GM23338 (cell line): ENCODE results near the gene SH3RF3. TPM values are rescaled to one million over a fixed set of nuclear protein-coding genes. Genes with fewer than 3 reads are reported as not detected.

Source experiments
- ATAC-seq: fragments of 200-7000 bp; cut with Tn5 transposase; 3 replicates; pipeline ENCODE4 v1.9.1; 2020
- DNase-seq: peaks from one replicate; pipeline ENCODE4 v3.0.0-alpha.2; 2015; ENCODE audit warnings: low spot score
- H2AFZ ChIP-seq: fragments of 200-600 bp; sonication (generic); 2 replicates; pipeline ENCODE4 v1.8.0; 2016; ENCODE audit warnings: antibody characterized with exemption, mild to moderate bottlenecking, moderate library complexity
- H3F3A ChIP-seq: fragments of 200-600 bp; sonication (generic); replicated peaks from 2 replicates; pipeline ENCODE4 v1.8.0; 2017; ENCODE audit warnings: antibody characterized with exemption, mixed run types, low read depth
- H3K27ac ChIP-seq: fragments of 200-600 bp; sonication (generic); 2 replicates; pipeline ENCODE4 v1.6.1; 2016; ENCODE audit warnings: low read depth
- H3K27me3 ChIP-seq: fragments of 200-600 bp; sonication (generic); 2 replicates; pipeline ENCODE4 v1.8.0; 2016; ENCODE audit warnings: mild to moderate bottlenecking, mixed run types, moderate library complexity; ENCODE audit not compliant: insufficient read depth
- H3K36me3 ChIP-seq: fragments of 200-600 bp; sonication (generic); 2 replicates; pipeline ENCODE4 v1.8.0; 2016; ENCODE audit warnings: mild to moderate bottlenecking; ENCODE audit not compliant: insufficient read depth
- H3K4me1 ChIP-seq: fragments of 200-600 bp; sonication (generic); 2 replicates; pipeline ENCODE4 v1.8.0; 2016; ENCODE audit warnings: mild to moderate bottlenecking, moderate library complexity; ENCODE audit not compliant: insufficient read depth
- H3K4me2 ChIP-seq: fragments of 200-600 bp; sonication (generic); 2 replicates; pipeline ENCODE4 v1.7.1; 2017; ENCODE audit warnings: mixed run types
- H3K4me3 ChIP-seq: fragments of 200-600 bp; sonication (generic); 2 replicates; pipeline ENCODE4 v1.6.1; 2016; ENCODE audit warnings: mixed run types
- H3K79me2 ChIP-seq: fragments of 200-600 bp; sonication (generic); replicated peaks from 2 replicates; pipeline ENCODE4 v1.8.0; 2017; ENCODE audit warnings: mild to moderate bottlenecking; ENCODE audit not compliant: insufficient read depth
- H3K9me2 ChIP-seq: fragments of 200-600 bp; sonication (generic); 2 replicates; pipeline ENCODE4 v1.8.0; 2017; ENCODE audit not compliant: insufficient read depth
- H4K20me1 ChIP-seq: fragments of 200-600 bp; sonication (generic); replicated peaks from 2 replicates; pipeline ENCODE4 v1.8.0; 2017; ENCODE audit warnings: mild to moderate bottlenecking; ENCODE audit not compliant: insufficient read depth
- H3K27ac Mint-ChIP-seq: 2 replicates; pipeline ENCODE4 v1.8.0; 2020; ENCODE audit warnings: inconsistent platforms, mild to moderate bottlenecking, moderate library complexity, mixed read lengths
- H3K27me3 Mint-ChIP-seq: 3 replicates; pipeline ENCODE4 v1.8.0; 2022; ENCODE audit warnings: low read depth, mild to moderate bottlenecking, moderate library complexity, mixed read lengths, inconsistent platforms; ENCODE audit not compliant: insufficient read depth, poor library complexity
- H3K36me3 Mint-ChIP-seq: 3 replicates; pipeline ENCODE4 v1.8.0; 2021; ENCODE audit warnings: low read depth, mild to moderate bottlenecking, inconsistent platforms, moderate library complexity, mixed read lengths
- H3K4me1 Mint-ChIP-seq: 3 replicates; pipeline ENCODE4 v1.8.0; 2020; ENCODE audit warnings: mild to moderate bottlenecking, inconsistent platforms, mixed read lengths
- H3K4me3 Mint-ChIP-seq: 3 replicates; pipeline ENCODE4 v1.8.0; 2021; ENCODE audit warnings: moderate library complexity, mild to moderate bottlenecking, inconsistent platforms, mixed read lengths
- H3K9me3 Mint-ChIP-seq: 3 replicates; pipeline ENCODE4 v1.8.0; 2020; ENCODE audit warnings: moderate library complexity, mild to moderate bottlenecking, inconsistent platforms, mixed read lengths
- CREB1 ChIP-seq: fragments of 250-450 bp; sonication (Bioruptor Pico); IDR thresholded peaks from 2 replicates; pipeline ENCODE4 v1.5.0; 2020; ENCODE audit warnings: low read depth, mild to moderate bottlenecking, moderate library complexity
- EZH2 ChIP-seq: fragments of 200-600 bp; sonication (generic); IDR thresholded peaks from one replicate; pipeline ENCODE4 v1.8.0; 2017; ENCODE audit warnings: antibody characterized with exemption, mild to moderate bottlenecking, low read depth; ENCODE audit not compliant: unreplicated experiment
- EZH2phosphoT487 ChIP-seq: fragments of 200-600 bp; sonication (generic); IDR thresholded peaks from one replicate; pipeline ENCODE4 v1.8.1; 2018; ENCODE audit warnings: antibody characterized with exemption; ENCODE audit not compliant: unreplicated experiment
- JUNB ChIP-seq: IDR thresholded peaks from one replicate; pipeline ENCODE4 v1.6.1; 2016; ENCODE audit warnings: antibody characterized with exemption; ENCODE audit not compliant: unreplicated experiment
- NANOG ChIP-seq: IDR thresholded peaks from 2 replicates; pipeline ENCODE4 v1.6.1; 2016; ENCODE audit warnings: antibody characterized with exemption, borderline replicate concordance
- POLR2AphosphoS5 ChIP-seq: IDR thresholded peaks from 2 replicates; pipeline ENCODE4 v1.6.1; 2016; ENCODE audit warnings: antibody characterized with exemption, low read depth
- STAT1 ChIP-seq: IDR thresholded peaks from one replicate; pipeline ENCODE4 v1.6.1; 2016; ENCODE audit warnings: antibody characterized with exemption; ENCODE audit not compliant: unreplicated experiment
- ZNF114 ChIP-seq: fragments of 250-450 bp; sonication (Bioruptor Pico); IDR thresholded peaks from 2 replicates; pipeline ENCODE4 v1.5.0; 2020; ENCODE audit warnings: mild to moderate bottlenecking, moderate library complexity
- ZNF331 ChIP-seq: fragments of 250-450 bp; sonication (Bioruptor Pico); IDR thresholded peaks from 2 replicates; pipeline ENCODE4 v1.5.0; 2020; ENCODE audit warnings: low read depth, mild to moderate bottlenecking, moderate library complexity
- polyA plus RNA-seq: library from polyadenylated mRNA; unstranded; fragments of >200 nt; fragmentation: Nextera tagmentation; extraction: Ambion mirVana; gene quantifications from 2 replicates; pipeline ENCODE4 v1.2.1, GENCODE V29; 2016
- total RNA-seq: library from RNA; depleted of rRNA; stranded (reverse); fragments of >200 nt; shearing (Covaris generic); gene quantifications from 2 replicates; pipeline ENCODE4 v1.2.3, GENCODE V29; 2014
- TF ChIP-seq, protein P1 (sequence below): IDR thresholded peaks from 2 replicates; pipeline ENCODE4 v1.6.1; 2016; ENCODE audit warnings: antibody characterized with exemption
- TF ChIP-seq, protein P2 (sequence below): IDR thresholded peaks from one replicate; pipeline ENCODE4 v1.6.1; 2018; ENCODE audit warnings: antibody characterized with exemption; ENCODE audit not compliant: unreplicated experiment
- TF ChIP-seq, protein P3 (sequence below), 2 experiments: fragments of 200-600 bp in 1 of 2; sonication (generic) in 1 of 2; conservative IDR thresholded peaks; 2 replicates each; pipeline versions ENCODE4 v1.5.1 to v1.6.1; 2016 to 2017; ENCODE audit warnings: antibody characterized with exemption in 2 of 2, low read depth in 2 of 2, mild to moderate bottlenecking in 2 of 2, moderate library complexity in 1 of 2
- TF ChIP-seq, protein P4 (sequence below): fragments of 250-450 bp; sonication (Bioruptor Pico); IDR thresholded peaks from 2 replicates; pipeline ENCODE4 v1.5.0; 2020; ENCODE audit warnings: mild to moderate bottlenecking, moderate library complexity

SH3RF3 gene
- total and polyA plus RNA-seq, 2 experiments from 2014 or later, result 0.11 to 0.63 TPM

DNA sequence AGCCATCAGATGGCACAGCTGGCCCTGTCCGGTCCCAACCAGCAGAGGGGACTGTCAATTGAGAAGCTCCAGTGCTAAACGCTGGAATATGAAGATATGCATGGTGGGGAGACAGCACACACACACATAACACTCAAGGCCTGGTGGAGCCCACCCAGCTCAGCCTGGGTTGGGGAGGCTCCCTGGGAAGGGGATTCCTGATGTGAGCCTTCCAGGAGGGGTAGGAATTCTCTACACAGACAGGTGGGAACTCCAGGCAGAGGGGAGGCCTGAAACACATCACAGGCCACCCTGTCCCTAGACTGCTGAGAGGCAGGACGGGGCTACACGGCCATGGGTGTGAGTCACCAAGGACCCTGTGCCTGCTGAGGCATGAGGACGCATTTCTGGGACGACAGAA lies 49.4 kb upstream of the SH3RF3 start:
- Mint-ChIP-seq H3K27ac (no peak overlapping the region), H3K4me3 (no peak overlapping the region), H3K27me3 (peaks cover 11% of the 10 kb centered on the region), H3K36me3 (no peaks in the 10 kb centered on the region), H3K4me1 (no peaks in the 10 kb centered on the region), H3K9me3 (no peaks in the 10 kb centered on the region)
- no peaks in the 10 kb centered on the region for H3K9me2 ChIP-seq
- H4K20me1 ChIP-seq, result no peaks in the 10 kb centered on the region
- DNase-seq, result no peak
- no peak overlapping the region for H3K4me2 ChIP-seq
- H3K36me3 ChIP-seq, result no peaks in the 10 kb centered on the region
- H2AFZ ChIP-seq, result no peak overlapping the region
- H3K27ac ChIP-seq, result no peak overlapping the region
- no peak for ATAC-seq
- TF ChIP-seq, protein P1, sequence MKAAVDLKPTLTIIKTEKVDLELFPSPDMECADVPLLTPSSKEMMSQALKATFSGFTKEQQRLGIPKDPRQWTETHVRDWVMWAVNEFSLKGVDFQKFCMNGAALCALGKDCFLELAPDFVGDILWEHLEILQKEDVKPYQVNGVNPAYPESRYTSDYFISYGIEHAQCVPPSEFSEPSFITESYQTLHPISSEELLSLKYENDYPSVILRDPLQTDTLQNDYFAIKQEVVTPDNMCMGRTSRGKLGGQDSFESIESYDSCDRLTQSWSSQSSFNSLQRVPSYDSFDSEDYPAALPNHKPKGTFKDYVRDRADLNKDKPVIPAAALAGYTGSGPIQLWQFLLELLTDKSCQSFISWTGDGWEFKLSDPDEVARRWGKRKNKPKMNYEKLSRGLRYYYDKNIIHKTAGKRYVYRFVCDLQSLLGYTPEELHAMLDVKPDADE, result no peak
- no peak for TF ChIP-seq JUNB
- TF ChIP-seq, protein P2, sequence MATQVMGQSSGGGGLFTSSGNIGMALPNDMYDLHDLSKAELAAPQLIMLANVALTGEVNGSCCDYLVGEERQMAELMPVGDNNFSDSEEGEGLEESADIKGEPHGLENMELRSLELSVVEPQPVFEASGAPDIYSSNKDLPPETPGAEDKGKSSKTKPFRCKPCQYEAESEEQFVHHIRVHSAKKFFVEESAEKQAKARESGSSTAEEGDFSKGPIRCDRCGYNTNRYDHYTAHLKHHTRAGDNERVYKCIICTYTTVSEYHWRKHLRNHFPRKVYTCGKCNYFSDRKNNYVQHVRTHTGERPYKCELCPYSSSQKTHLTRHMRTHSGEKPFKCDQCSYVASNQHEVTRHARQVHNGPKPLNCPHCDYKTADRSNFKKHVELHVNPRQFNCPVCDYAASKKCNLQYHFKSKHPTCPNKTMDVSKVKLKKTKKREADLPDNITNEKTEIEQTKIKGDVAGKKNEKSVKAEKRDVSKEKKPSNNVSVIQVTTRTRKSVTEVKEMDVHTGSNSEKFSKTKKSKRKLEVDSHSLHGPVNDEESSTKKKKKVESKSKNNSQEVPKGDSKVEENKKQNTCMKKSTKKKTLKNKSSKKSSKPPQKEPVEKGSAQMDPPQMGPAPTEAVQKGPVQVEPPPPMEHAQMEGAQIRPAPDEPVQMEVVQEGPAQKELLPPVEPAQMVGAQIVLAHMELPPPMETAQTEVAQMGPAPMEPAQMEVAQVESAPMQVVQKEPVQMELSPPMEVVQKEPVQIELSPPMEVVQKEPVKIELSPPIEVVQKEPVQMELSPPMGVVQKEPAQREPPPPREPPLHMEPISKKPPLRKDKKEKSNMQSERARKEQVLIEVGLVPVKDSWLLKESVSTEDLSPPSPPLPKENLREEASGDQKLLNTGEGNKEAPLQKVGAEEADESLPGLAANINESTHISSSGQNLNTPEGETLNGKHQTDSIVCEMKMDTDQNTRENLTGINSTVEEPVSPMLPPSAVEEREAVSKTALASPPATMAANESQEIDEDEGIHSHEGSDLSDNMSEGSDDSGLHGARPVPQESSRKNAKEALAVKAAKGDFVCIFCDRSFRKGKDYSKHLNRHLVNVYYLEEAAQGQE, result no peak
- no peak for TF ChIP-seq ZNF114 (CRISPR knock-in tag)
- no peak for TF ChIP-seq NANOG
- no peak for TF ChIP-seq POLR2AphosphoS5
- TF ChIP-seq, protein P3, sequence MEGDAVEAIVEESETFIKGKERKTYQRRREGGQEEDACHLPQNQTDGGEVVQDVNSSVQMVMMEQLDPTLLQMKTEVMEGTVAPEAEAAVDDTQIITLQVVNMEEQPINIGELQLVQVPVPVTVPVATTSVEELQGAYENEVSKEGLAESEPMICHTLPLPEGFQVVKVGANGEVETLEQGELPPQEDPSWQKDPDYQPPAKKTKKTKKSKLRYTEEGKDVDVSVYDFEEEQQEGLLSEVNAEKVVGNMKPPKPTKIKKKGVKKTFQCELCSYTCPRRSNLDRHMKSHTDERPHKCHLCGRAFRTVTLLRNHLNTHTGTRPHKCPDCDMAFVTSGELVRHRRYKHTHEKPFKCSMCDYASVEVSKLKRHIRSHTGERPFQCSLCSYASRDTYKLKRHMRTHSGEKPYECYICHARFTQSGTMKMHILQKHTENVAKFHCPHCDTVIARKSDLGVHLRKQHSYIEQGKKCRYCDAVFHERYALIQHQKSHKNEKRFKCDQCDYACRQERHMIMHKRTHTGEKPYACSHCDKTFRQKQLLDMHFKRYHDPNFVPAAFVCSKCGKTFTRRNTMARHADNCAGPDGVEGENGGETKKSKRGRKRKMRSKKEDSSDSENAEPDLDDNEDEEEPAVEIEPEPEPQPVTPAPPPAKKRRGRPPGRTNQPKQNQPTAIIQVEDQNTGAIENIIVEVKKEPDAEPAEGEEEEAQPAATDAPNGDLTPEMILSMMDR (conservative IDR thresholded peaks at IDR 0.05; ENCODE audit: low read depth in 2 of 2), result no peak
- no peak for TF ChIP-seq CREB1 (CRISPR knock-in tag)
- TF ChIP-seq, protein P4, sequence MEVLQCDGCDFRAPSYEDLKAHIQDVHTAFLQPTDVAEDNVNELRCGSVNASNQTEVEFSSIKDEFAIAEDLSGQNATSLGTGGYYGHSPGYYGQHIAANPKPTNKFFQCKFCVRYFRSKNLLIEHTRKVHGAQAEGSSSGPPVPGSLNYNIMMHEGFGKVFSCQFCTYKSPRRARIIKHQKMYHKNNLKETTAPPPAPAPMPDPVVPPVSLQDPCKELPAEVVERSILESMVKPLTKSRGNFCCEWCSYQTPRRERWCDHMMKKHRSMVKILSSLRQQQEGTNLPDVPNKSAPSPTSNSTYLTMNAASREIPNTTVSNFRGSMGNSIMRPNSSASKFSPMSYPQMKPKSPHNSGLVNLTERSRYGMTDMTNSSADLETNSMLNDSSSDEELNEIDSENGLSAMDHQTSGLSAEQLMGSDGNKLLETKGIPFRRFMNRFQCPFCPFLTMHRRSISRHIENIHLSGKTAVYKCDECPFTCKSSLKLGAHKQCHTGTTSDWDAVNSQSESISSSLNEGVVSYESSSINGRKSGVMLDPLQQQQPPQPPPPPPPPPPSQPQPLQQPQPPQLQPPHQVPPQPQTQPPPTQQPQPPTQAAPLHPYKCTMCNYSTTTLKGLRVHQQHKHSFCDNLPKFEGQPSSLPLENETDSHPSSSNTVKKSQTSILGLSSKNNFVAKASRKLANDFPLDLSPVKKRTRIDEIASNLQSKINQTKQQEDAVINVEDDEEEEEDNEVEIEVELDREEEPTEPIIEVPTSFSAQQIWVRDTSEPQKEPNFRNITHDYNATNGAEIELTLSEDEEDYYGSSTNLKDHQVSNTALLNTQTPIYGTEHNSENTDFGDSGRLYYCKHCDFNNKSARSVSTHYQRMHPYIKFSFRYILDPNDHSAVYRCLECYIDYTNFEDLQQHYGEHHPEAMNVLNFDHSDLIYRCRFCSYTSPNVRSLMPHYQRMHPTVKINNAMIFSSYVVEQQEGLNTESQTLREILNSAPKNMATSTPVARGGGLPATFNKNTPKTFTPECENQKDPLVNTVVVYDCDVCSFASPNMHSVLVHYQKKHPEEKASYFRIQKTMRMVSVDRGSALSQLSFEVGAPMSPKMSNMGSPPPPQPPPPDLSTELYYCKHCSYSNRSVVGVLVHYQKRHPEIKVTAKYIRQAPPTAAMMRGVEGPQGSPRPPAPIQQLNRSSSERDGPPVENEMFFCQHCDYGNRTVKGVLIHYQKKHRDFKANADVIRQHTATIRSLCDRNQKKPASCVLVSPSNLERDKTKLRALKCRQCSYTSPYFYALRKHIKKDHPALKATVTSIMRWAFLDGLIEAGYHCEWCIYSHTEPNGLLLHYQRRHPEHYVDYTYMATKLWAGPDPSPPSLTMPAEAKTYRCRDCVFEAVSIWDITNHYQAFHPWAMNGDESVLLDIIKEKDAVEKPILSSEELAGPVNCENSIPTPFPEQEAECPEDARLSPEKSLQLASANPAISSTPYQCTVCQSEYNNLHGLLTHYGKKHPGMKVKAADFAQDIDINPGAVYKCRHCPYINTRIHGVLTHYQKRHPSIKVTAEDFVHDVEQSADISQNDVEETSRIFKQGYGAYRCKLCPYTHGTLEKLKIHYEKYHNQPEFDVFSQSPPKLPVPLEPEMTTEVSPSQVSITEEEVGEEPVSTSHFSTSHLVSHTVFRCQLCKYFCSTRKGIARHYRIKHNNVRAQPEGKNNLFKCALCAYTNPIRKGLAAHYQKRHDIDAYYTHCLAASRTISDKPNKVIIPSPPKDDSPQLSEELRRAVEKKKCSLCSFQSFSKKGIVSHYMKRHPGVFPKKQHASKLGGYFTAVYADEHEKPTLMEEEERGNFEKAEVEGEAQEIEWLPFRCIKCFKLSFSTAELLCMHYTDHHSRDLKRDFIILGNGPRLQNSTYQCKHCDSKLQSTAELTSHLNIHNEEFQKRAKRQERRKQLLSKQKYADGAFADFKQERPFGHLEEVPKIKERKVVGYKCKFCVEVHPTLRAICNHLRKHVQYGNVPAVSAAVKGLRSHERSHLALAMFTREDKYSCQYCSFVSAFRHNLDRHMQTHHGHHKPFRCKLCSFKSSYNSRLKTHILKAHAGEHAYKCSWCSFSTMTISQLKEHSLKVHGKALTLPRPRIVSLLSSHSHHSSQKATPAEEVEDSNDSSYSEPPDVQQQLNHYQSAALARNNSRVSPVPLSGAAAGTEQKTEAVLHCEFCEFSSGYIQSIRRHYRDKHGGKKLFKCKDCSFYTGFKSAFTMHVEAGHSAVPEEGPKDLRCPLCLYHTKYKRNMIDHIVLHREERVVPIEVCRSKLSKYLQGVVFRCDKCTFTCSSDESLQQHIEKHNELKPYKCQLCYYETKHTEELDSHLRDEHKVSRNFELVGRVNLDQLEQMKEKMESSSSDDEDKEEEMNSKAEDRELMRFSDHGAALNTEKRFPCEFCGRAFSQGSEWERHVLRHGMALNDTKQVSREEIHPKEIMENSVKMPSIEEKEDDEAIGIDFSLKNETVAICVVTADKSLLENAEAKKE (CRISPR knock-in tag), result no peak
- no peak for TF ChIP-seq EZH2
- TF ChIP-seq EZH2phosphoT487, result no peak
- TF ChIP-seq ZNF331 (CRISPR knock-in tag), result no peak
- no peak for TF ChIP-seq STAT1
- H3F3A ChIP-seq, result no peaks in the 10 kb centered on the region
- H3K27me3 ChIP-seq, result no peaks in the 10 kb centered on the region
- no peaks in the 10 kb centered on the region for H3K79me2 ChIP-seq
- no peaks in the 10 kb centered on the region for H3K4me1 ChIP-seq
- H3K4me3 ChIP-seq, result no peak overlapping the region
